Limb (tissue), 2 donors: ENCODE results near the gene CLPSL1.
"Not testable (repeated sequence)": the region's sequence is repeated elsewhere in the genome, so short reads cannot be mapped to it uniquely, and the experiment has no call there.

Source experiments
- DNase-seq, 2 donors: peaks; one replicate each; pipeline ENCODE4 v3.0.0-alpha.2; 2016; ENCODE audit errors: extremely low spot score in 2 of 2

CLPSL1 gene

DNA sequence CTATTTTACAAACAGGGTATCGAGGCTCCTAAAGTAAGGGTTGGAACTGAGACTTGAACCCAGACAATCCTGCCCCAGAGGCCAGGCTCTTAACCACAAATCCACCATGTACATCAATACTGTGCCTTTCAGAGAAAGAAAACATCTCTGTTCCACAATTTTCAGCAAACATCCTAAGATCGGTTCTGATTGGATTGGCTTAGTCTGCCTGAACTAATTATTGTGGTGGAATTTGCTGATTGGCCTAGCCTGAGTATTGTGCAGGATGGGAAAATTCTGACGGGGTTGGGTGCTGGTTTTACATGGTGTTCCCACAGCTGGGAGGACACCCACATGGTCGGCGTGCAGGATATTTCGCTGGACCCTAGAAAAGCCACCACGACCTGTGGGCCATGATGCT, at the start of gene CLPSL1:
Gene CLPSL1, plus strand, starts transcription at position 301 of the 400 bp plus-strand sequence. Its CDS starts 92 bp downstream, at position 393.
- DNase-seq = no peak

- DNase-seq = peak; percentile 88 to 96
Observed at GRCh38 chr6:35731414-35731735, 49.4 kb upstream of the CLPSL1 start.

DNA sequence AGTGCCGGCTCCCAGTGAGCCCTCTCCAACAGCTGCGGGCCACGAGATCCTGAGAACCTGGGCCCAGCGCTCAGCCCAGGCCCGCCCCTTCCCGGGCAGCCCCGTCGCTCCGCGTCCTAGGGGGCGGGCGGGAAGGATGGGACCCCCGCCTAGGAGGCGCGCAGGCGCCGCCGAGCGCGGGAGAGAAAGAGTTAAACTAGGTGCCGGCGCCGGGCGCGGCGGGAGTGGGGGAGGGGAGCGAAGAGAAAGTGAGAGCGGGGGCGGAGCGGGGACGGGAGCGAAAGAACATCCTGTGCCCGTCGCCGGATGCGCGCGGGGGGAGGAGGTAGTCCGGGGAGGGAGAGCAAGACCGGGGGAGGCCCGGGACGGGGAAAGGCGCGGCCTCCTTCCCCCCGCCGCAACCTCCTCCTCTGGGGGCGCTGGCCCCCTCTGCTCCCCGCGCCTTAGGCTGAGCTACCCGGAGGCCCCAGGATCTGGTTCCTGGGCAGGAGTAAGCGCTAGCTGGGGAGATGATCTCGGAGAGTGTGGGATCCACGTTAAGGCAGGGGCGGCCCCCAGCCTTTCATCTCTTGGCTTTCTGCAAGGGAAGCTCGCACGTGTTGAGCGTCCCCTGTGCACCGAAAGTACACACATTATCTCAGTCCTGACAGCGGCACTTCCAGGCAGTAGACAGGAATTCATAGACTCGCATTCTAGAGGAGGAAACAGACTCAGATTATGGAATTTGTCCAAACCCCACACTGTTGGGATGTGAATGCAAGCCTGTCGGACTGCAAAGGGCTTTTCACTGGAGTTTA, 48.9 kb upstream of the CLPSL1 start:
- DNase-seq = peak; percentile 93 to 96

GRCh38 chr6:35733633-35734032, 47.2 kb upstream of the CLPSL1 start:
- no peak for DNase-seq

DNA sequence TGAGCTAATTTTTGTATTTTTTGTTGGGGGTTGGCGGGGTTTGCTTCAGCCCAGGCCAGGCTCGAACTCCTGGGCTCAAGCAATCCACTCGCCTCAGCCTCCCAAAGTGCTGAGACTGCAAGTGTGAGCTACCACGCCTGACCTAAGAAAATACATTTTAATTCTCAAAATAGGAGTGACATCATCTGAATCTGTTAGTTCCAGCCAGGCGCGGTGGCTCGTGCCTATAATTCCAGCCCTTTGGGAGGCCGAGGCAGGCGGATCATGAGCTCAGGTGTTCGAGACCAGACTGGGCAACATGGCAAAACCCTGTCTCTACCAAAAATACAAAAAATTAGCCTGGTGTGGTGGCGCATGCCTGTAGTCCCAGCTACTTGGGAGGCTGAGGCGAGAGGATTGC, 46.5 kb upstream of the CLPSL1 start:
- not testable (repeated sequence) for DNase-seq

GRCh38 chr6:35735452-35735851, 45.4 kb upstream of the CLPSL1 start:
- no peak for DNase-seq

DNA sequence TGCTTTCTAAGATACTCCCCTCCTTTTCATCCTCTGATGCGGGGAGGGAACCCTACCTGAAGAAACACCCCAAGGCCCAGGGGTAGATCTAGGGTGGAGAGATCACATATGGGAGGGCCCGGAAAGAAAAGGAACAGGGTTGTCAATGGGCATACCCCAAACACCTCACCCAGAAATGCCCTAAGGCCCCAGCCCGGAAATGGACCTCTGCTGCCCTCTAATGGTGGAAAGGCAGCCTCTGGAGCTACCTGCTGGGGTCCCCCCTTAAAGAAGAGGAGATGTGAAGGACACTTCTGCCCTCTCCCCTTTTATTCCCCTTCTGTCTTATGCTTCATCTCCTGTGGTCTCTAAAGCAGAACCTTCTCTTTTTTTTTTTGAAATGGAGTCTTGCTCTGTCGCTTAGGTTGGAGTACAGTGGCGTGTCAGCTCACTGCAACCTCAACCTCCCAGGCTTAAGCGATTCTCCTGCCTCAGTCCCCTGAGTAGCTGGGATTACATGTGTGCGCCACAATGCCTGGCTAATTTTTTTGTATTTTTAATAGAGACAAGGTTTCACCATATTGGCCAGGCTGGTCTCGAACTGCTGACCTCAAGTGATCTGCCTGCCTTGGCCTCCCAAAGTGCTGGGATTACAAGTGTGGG, 44.4 kb upstream of the CLPSL1 start:
- DNase-seq = peak; percentile 47 to 86

- DNase-seq = no peak
Observed at GRCh38 chr6:35736982-35737412, 43.8 kb upstream of the CLPSL1 start, which contains the start of gene ARMC12. TSS of gene ARMC12 (plus strand) at chr6:35737032. CDS start at chr6:35737109, 77 bp downstream.

- DNase-seq = peak in 1 of 2 donors; percentile 92
Observed at GRCh38 chr6:35737413-35738211, 43.2 kb upstream of the CLPSL1 start.

- no peak for DNase-seq
Observed at GRCh38 chr6:35739645-35740524, 40.9 kb upstream of the CLPSL1 start.

- no peak for DNase-seq
Observed at GRCh38 chr6:35742842-35743241, 38.0 kb upstream of the CLPSL1 start.

GRCh38 chr6:35745509-35745908, 35.3 kb upstream of the CLPSL1 start:
- no peak for DNase-seq

- DNase-seq = no peak
Observed at GRCh38 chr6:35746516-35746915, 34.3 kb upstream of the CLPSL1 start.

DNA sequence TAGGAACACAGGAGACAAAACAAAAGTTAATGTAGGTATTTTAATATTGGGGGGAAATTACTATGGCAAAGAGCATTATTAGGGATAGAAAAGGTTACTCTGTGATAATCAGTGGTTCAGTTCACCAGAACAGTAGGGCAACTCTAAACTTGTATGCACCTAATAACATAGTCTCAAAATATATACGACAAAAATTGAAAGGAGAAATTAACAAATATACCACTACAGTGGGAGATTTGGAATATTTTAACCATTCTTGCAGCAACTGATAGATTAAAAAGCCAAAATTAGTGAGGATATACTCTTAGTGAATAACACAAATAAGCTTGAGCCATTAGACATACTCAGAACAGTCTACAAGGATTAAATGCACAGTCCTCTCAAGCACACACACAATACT, 32.9 kb upstream of the CLPSL1 start:
- DNase-seq = no peak

DNA sequence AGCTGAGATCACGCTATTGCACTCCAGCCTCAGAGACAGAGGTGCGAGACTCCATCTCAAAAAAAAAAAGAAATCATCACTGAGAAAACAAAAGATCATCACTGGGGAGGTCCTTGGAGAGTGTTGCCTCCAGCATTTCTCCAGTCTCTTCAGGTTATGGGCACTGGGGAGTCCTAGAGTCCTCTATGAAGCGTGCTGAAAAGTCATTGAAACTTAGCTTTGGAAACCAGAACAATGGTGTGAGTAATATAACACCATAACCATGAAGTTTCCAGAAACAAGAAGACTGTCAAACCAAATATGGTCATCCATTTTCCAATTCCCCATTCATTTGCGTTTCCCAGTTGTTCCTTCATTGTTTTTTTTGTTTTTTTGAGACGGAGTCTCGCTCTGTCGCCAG, 30.3 kb upstream of the CLPSL1 start:
- no peak for DNase-seq

GRCh38 chr6:35751594-35751993, 29.2 kb upstream of the CLPSL1 start:
- no peak for DNase-seq

DNA sequence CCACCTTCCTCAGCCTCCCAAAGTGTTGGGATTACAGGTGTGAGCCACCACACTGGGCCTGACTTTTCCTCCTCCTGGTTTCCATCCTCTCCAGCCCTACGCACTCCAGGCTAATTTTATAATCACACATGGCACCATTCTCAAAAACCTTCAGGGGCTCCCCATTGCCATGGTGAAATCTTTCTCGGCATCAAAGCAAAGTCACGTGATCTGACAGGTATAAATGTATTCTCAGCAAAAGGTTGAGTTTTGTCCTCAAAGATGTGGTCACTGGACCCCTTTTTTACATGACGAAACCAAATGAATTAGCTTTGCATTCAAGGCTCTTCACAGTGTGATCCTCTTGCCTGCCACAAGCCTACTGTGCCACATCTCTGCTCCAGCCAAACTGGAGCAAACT, 28.5 kb upstream of the CLPSL1 start:
- no peak for DNase-seq

- DNase-seq = no peak
Observed at GRCh38 chr6:35754452-35755277, 26.2 kb upstream of the CLPSL1 start.

DNA sequence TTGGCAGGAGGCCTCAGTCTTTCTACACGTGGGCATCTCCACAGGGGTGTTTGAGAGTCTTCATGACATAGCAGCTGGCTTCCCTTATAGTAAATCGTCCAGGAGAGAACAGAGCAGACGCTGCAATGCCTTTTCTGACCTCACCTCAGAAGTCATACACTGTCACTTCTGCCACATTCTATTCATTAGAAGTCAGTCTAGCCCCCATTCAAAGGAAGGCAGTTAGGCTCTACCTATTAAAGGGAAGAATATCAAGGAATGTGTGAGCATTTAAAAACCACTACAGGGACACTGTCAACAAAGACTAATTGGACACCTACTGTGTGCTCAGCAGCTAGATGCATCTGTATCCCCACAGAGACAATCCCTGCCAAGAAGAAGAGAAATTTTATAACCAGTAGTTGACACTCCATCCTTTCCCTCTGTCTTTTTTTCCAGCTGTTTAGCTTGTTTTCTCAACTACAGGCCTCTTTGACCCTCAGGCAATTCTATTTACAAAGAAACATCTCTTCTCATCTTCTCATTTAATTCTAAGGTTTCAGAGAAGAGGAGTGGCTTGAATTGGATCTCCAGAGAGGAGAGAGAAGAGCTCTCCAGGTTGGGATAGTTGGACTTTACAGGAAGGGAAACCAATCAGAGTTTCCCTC, 25.4 kb upstream of the CLPSL1 start:
- no peak for DNase-seq
